ENCODE data around the gene APBB1. TPM values are rescaled to one million over a fixed set of nuclear protein-coding genes. Genes with fewer than 3 reads are reported as not detected.
A peak's percentile ranks its signal among the peaks of the same experiment; 100 is the strongest.

The APBB1 gene
- total RNA-seq, 1 donor from 2014 or later: 29.2 TPM

DNA sequence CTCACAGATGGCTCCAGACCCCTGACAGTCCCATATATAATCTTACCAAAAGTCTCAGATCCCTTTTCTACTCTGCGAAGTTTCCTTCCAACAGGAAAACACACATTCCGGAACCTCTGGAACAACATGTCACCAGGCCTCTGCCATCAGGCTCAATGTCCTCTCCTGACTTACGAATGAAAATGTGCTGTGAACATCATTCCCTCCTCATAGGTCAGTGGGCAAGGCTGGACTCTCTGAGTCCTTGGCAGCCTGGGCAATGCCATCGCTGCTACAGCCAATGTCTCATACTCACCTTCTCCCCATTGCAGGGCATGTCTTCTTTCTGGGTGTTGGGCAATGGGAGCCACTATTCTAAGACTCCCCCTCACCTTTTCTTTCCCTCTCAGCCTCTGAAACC, 23.5 kb upstream of the APBB1 start:
- TF ChIP-seq, protein P1, sequence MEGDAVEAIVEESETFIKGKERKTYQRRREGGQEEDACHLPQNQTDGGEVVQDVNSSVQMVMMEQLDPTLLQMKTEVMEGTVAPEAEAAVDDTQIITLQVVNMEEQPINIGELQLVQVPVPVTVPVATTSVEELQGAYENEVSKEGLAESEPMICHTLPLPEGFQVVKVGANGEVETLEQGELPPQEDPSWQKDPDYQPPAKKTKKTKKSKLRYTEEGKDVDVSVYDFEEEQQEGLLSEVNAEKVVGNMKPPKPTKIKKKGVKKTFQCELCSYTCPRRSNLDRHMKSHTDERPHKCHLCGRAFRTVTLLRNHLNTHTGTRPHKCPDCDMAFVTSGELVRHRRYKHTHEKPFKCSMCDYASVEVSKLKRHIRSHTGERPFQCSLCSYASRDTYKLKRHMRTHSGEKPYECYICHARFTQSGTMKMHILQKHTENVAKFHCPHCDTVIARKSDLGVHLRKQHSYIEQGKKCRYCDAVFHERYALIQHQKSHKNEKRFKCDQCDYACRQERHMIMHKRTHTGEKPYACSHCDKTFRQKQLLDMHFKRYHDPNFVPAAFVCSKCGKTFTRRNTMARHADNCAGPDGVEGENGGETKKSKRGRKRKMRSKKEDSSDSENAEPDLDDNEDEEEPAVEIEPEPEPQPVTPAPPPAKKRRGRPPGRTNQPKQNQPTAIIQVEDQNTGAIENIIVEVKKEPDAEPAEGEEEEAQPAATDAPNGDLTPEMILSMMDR (IDR thresholded peaks at IDR 0.05): no peak
- intact Hi-C loops (cut with DNase I): loop anchor here (2.0 kb wide), 1 partner anchor 62 kb away; no protein-coding TSS in a partner anchor

DNA sequence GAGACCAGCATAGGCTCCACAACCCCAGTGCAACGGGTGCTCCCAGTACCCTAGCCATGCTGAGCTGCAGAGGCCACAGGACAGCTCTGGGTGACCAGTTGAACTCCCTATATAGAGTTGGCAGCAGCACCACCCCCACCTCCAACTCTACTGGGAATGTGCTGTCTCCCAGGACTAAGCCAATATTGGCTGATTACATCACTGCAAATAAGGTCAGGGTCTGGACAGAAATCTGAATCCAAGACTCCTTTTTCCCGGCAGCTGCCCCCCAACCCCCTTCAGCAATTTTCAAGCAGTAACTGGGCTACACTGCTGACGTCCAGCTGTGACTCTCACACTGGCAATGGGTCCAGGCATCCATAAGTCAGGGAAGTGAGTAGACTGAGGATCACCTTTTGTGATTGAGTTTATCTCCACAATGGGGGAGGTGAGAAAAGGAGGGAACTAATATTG, 22.0 kb upstream of the APBB1 start, which contains the start of gene HPX:
Gene HPX (minus strand): TSS at position 82 of the 453 bp plus-strand sequence. CDS start 24 bp downstream, at position 58.
- no peaks in the 10 kb centered on the region for H3K27me3 ChIP-seq
- H3K4me1 ChIP-seq: peaks cover 0 to 3% of the 10 kb centered on the region in 2 donors
- TF ChIP-seq, protein P1 (IDR thresholded peaks at IDR 0.05): no peak
- H3K4me3 ChIP-seq: no peak within 1 kb of the TSS
- H3K27ac ChIP-seq: peak within 1 kb of the TSS in 1 of 2 donors; percentile 64
- intact Hi-C loops (cut with DNase I): no loop called here
- no peaks in the 10 kb centered on the region for H3K36me3 ChIP-seq
- no peak for DNase-seq (ENCODE audit: low spot score in 2 of 2)
- no peaks in the 10 kb centered on the region for H3K9me3 ChIP-seq

More for the DNA sequence above, 23.5 kb upstream of the APBB1 start:
- H3K27ac ChIP-seq: peak overlapping the region; percentile 47 to 64
- H3K27me3 ChIP-seq: no peaks in the 10 kb centered on the region
- no peaks in the 10 kb centered on the region for H3K9me3 ChIP-seq
- DNase-seq (ENCODE audit: low spot score in 2 of 2): no peak
- H3K36me3 ChIP-seq: peaks cover under 1 to 1% of the 10 kb centered on the region in 2 donors
- H3K4me1 ChIP-seq: peaks cover 0 to 3% of the 10 kb centered on the region in 2 donors
- no peak overlapping the region for H3K4me3 ChIP-seq

DNA sequence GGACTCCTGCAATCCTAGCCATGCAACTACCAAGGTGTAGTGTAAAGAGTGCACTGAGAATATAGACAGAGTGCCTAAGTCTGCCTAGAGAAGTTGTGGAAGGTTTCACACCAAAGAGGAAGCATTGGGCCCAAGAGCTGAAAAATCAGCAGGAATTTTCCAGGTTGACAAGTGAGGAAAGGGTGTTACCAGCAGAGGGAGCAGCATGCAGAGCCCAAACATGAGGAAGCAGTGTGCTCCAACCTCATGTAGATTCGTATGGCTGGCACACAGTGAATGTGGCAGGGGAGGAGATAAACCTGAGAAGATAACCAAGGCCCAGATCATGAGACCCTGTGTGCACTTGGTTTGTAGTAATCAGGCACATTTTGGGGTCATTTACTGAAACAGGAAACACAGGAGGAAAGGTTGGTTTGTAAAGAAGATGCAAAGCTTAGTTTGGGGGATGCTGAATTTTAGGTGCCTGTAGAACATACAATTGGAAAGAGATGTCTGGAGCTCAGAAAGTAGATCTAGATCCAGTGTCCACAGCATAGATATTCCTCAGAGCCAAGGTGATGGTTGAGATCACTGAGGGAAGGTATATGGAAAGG, 20.2 kb upstream of the APBB1 start:
- DNase-seq (ENCODE audit: low spot score in 2 of 2): no peak
- intact Hi-C loops (cut with DNase I): loop anchor here (2.0 kb wide), 1 partner anchor 36 kb away; no protein-coding TSS in a partner anchor

DNA sequence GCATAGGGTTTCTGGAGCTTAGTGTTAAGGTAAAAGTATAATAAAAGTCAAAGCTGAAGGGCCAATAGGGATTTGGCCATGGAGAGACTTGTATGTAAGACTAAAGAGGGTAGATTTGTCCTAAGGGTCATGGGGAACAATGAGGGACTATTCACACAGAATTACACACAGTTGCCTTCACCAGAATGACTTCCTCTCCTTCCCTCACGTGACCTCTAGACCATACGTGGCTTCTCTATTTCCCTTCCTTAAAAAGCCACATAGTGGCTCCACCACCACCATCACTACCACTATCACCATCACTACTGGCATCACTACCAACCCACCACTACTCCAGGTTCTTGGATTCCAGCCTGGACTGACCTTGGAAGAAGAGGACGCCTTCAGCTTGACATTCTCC, 19.1 kb upstream of the APBB1 start:
- no peak overlapping the region for H3K4me3 ChIP-seq
- H3K36me3 ChIP-seq: no peaks in the 10 kb centered on the region
- H3K4me1 ChIP-seq: peaks cover 0 to 3% of the 10 kb centered on the region in 2 donors
- TF ChIP-seq, protein P1 (IDR thresholded peaks at IDR 0.05): no peak
- no peak overlapping the region for H3K27ac ChIP-seq
- DNase-seq (ENCODE audit: low spot score in 2 of 2): no peak
- no peaks in the 10 kb centered on the region for H3K9me3 ChIP-seq
- intact Hi-C loops (cut with DNase I): loop anchor here (2.0 kb wide), 1 partner anchor 37 kb away; no protein-coding TSS in a partner anchor
- H3K27me3 ChIP-seq: no peaks in the 10 kb centered on the region

More for the DNA sequence above, 20.2 kb upstream of the APBB1 start:
- no peaks in the 10 kb centered on the region for H3K36me3 ChIP-seq
- peaks cover 0 to 3% of the 10 kb centered on the region in 2 donors for H3K4me1 ChIP-seq
- no peaks in the 10 kb centered on the region for H3K27me3 ChIP-seq
- TF ChIP-seq, protein P1 (IDR thresholded peaks at IDR 0.05): peak; percentile 35 to 67 (median 37)
- H3K9me3 ChIP-seq: no peaks in the 10 kb centered on the region
- no peak overlapping the region for H3K4me3 ChIP-seq
- H3K27ac ChIP-seq: no peak overlapping the region

DNA sequence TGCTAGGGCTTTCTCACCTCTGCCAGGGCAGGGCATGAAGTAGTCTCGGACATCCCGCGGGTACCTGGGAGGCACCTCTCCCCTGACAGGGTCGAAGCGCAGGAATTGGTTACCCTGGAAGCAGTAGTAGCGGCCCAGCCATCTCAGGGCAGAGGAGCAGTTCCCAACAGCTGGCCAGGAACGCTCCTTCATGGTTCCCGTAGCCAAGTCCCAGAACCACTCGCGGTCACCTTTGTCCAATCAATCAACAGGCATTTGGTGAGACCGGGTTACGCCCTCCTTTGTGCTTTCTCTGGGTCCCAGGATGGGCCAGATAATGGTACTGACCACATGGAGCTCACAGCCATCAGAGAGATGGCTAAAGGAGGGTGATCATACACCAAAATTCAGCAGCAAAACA, 18.5 kb upstream of the APBB1 start:
- DNase-seq (ENCODE audit: low spot score in 2 of 2): no peak
- intact Hi-C loops (cut with DNase I): no loop called here
- Histone ChIP-seq H3K27me3 (no peaks in the 10 kb centered on the region), H3K4me3 (no peak overlapping the region), H3K9me3 (no peaks in the 10 kb centered on the region), H3K4me1 (peaks cover 0 to 3% of the 10 kb centered on the region in 2 donors), H3K36me3 (no peaks in the 10 kb centered on the region), H3K27ac (no peak overlapping the region)
- TF ChIP-seq, protein P1 (IDR thresholded peaks at IDR 0.05): no peak
